Prostate gland (tissue), 2 donors: ENCODE data around the gene TLDC2. TPM values are rescaled to one million over a fixed set of nuclear protein-coding genes. Genes with fewer than 3 reads are reported as not detected.
A peak's percentile ranks its signal among the peaks of the same experiment; 100 is the strongest.

ENCODE experiments used
- DNase-seq: peaks from one replicate; pipeline ENCODE4 v3.0.0-alpha.2; 2019; ENCODE audit warnings: low spot score
- H3K27ac ChIP-seq, 2 donors: fragments of 200-600 bp; sonication (generic); 2 replicates each; pipeline ENCODE4 v1.5.1; 2017 to 2019
- H3K27me3 ChIP-seq: fragments of 200-600 bp; sonication (generic); replicated peaks from 2 replicates; pipeline ENCODE4 v1.5.1; 2019; ENCODE audit not compliant: insufficient read depth
- H3K36me3 ChIP-seq, 2 donors: fragments of 200-600 bp; sonication (generic); 1 replicate in 1 of 2; 2 replicates in 1 of 2; pipeline versions ENCODE4 v1.5.1 to v1.8.1; 2017 to 2019
- H3K4me1 ChIP-seq: fragments of 200-600 bp; sonication (generic); replicated peaks from 2 replicates; pipeline ENCODE4 v1.5.1; 2019
- H3K4me3 ChIP-seq, 2 donors: fragments of 200-600 bp; sonication (generic); 2 replicates each; pipeline ENCODE4 v1.5.1; 2017 to 2019
- H3K9me3 ChIP-seq: fragments of 200-600 bp; sonication (generic); 2 replicates; pipeline ENCODE4 v1.5.1; 2017
- POLR2A ChIP-seq: fragments of 450-650 bp; IDR thresholded peaks from one replicate; pipeline ENCODE4 v1.6.1; 2016; ENCODE audit warnings: antibody characterized with exemption, mild to moderate bottlenecking
- POLR2AphosphoS5 ChIP-seq: sonication (generic); formaldehyde crosslinking; IDR thresholded peaks from one replicate; pipeline ENCODE4 v1.6.1; 2017; ENCODE audit warnings: antibody characterized with exemption
- WGBS: methylation state at CpG from one replicate; pipeline ENCODE4 v1.1.5; 2018; 5-methylcytosine and 5-hydroxymethylcytosine counted together
- intact Hi-C: fragments of 100-400 bp; cut with DNase I; formaldehyde crosslinking; loops from one replicate; pipeline ENCODE4 v1.14.2; 2022
- total RNA-seq, 2 donors: library from RNA; depleted of rRNA; stranded (reverse); fragments of >200 nt; gene quantifications; one replicate each; pipeline ENCODE4 v1.1.0, GENCODE V29; 2016
- TF ChIP-seq, protein P1 (sequence below), 4 experiments: fragments of 200-600 bp in 2 of 4; fragments of 450-650 bp in 2 of 4; sonication (generic) in 2 of 4; IDR thresholded peaks; 1 replicate in 3 of 4; 2 replicates in 1 of 4; pipeline ENCODE4 v1.5.1; 2016 to 2019; ENCODE audit warnings: antibody characterized with exemption in 4 of 4, mild to moderate bottlenecking in 2 of 4, moderate library complexity in 2 of 4

The TLDC2 gene
- total RNA-seq, 2 donors from 2014 or later = 0.14 to 1.3 TPM

DNA sequence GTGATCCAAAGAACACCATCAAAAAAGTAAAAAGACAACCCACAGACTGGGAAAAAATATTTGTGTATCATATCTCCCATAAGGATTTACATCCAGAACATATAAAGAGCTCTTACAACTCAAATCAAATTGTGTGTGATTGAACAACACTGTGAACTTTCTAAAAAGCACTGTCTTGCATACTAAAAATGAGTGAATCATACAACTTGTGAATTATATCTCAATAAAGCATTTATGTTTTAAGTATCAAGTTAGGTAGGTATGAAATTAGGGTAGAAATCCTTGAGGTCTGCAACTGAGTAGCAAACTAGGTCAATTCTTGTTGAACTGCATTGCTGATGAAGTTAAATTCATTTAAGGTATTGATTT, 61.4 kb downstream of the TLDC2 start:
- H3K27ac ChIP-seq = no peak overlapping the region
- TF ChIP-seq, protein P1, sequence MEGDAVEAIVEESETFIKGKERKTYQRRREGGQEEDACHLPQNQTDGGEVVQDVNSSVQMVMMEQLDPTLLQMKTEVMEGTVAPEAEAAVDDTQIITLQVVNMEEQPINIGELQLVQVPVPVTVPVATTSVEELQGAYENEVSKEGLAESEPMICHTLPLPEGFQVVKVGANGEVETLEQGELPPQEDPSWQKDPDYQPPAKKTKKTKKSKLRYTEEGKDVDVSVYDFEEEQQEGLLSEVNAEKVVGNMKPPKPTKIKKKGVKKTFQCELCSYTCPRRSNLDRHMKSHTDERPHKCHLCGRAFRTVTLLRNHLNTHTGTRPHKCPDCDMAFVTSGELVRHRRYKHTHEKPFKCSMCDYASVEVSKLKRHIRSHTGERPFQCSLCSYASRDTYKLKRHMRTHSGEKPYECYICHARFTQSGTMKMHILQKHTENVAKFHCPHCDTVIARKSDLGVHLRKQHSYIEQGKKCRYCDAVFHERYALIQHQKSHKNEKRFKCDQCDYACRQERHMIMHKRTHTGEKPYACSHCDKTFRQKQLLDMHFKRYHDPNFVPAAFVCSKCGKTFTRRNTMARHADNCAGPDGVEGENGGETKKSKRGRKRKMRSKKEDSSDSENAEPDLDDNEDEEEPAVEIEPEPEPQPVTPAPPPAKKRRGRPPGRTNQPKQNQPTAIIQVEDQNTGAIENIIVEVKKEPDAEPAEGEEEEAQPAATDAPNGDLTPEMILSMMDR (IDR thresholded peaks at IDR 0.05) = no peak
- TF ChIP-seq POLR2AphosphoS5 (no peak), POLR2A (no peak)
- H3K4me1 ChIP-seq = no peaks in the 10 kb centered on the region
- DNase-seq = no peak
- H3K36me3 ChIP-seq = no peaks in the 10 kb centered on the region
- H3K27me3 ChIP-seq = no peaks in the 10 kb centered on the region
- no peaks in the 10 kb centered on the region for H3K9me3 ChIP-seq
- no peak overlapping the region for H3K4me3 ChIP-seq
- intact Hi-C loops = no loop called here

DNA sequence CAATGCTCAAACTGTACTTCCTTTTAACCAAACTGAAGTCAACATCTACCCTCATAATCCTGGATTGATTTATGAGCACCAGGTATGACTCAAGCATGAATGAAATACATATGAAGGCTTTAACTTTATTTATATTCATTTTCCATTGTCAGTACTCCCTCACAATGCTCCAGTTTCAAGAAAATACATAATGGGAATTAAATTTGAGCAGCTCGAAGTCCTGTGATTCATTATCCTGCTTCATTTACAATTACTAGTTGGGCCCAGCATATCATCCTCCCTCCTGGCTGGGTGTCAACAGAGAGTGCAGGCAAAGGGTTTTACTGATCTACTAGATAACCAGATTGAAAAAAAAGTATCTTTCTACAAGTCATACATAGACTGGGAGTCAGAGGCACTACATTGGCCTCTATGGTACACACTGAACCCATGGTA, 65.5 kb downstream of the TLDC2 start:
- TF ChIP-seq POLR2AphosphoS5 = no peak
- TF ChIP-seq POLR2A = no peak
- TF ChIP-seq, protein P1 (IDR thresholded peaks at IDR 0.05) = no peak
- no peak overlapping the region for H3K4me3 ChIP-seq
- H3K27me3 ChIP-seq = no peaks in the 10 kb centered on the region
- no peak for DNase-seq
- 4% methylated on average over 1 of the region's 1 CpG for WGBS
- peak overlapping the region; percentile 11 to 47 for H3K27ac ChIP-seq
- no peaks in the 10 kb centered on the region for H3K9me3 ChIP-seq
- H3K4me1 ChIP-seq = no peaks in the 10 kb centered on the region
- H3K36me3 ChIP-seq = no peaks in the 10 kb centered on the region
- intact Hi-C loops = no loop called here

Other genes starting within 250 kb of the TLDC2 start
- under 1 TPM; 0.28 to 0.73 TPM for gene SLA2, start 229.9 kb upstream of the TLDC2 start, total RNA-seq
- gene NDRG3, start 130.0 kb upstream of the TLDC2 start, total RNA-seq = 100 to 1,000 TPM in 1 of 2 donors, 10 to 100 TPM in 1; 42.8 to 127 TPM
- gene DSN1, start 102.4 kb upstream of the TLDC2 start, total RNA-seq = 10 to 100 TPM; 13.0 to 17.1 TPM
- gene SAMHD1, start 75.6 kb downstream of the TLDC2 start, total RNA-seq = 10 to 100 TPM; 24.9 to 72.2 TPM
- gene RBL1, start 219.9 kb downstream of the TLDC2 start, total RNA-seq = 1 to 10 TPM; 8.2 to 9.7 TPM